HG03196 (cell line): ENCODE data around the gene ADD2.
"Not testable (repeated sequence)": the region's sequence is repeated elsewhere in the genome, so short reads cannot be mapped to it uniquely, and the experiment has no call there.

ENCODE experiments used
- ATAC-seq: cut with Tn5 transposase; IDR thresholded peaks from one replicate; pipeline ENCODE4 v1.9.1; 2021; ENCODE audit not compliant: unreplicated experiment

The ADD2 gene

DNA sequence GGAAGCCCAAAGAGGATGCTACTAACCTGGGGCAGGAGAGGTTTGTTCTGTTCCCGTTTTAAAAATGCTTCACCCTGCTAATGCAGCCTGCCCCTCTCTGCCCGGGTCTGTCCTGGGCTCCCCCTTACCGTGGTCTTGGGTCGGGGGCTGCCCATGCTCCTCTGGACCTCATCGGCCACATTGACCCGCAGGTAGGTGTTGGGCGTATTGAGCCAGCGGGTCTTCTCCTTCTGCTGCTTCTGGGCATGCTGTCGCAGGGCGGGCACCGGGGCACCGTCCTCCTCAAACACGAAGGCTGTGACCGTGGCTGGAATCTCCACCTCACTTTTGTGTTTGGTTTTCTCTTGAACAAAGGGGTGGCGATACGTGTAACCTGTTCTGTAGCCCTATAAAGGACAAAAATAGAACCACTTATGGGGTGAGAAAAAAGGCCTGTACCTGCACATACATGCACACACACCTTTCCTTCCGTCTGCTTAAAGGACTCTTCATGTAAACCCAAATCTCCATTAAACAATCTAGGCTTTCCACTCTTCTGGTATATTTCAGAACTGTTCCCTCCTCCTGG is 89.3 kb downstream of the ADD2 start:
- ATAC-seq: no peak

DNA sequence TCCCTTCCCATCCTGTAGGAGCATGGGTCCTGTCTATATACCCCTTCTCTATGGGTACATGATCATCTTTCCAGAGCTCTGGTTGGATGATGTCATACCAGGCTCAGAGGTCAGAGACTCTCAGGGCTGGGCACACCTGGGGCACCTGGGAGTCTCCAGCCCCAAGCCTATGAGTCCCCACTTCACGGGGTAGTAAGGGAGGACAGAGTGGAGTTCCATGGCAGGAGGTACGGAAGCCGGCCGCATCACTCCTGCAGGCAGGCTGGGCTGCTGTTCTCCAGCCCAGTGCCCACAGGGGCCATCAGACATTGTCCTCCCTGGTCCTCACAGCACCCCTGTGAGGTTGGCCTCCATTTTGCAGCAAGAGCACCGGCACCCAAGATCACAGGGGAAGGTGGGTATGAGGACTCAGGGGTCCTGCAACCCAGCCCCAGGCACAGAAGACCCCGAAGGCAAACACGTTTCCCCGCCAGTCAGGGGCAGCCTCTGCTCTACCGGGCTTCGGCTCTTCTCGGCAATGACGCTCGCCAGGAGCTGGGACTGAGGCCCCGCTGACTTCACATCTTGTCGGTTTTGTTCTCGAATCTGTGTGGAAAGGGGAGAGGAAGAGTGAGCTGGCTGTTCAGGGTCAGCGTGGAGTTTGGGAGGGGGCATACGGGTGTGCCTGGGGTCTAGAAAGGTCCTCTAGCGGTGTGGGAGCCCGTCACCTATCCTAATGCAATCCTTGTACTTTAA is 91.5 kb downstream of the ADD2 start:
- ATAC-seq: no peak

DNA sequence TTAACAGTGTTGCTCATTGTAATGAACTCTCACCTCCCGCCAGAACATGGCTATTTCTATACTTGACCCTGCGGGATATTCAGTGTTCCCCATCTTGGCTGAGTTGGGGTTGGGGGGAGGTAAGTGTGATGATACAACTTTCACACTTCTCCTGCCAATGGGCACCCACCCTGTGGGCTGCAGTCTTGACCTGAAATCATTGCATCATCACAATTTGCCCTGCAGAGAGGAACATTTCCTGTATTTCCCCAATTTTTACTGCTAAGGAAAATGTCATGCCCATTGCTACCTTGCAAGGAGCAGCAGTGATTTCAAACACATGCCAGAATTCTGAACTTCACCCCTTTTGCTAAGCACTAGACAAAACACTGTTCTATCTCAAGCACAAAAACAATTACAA is 92.1 kb downstream of the ADD2 start:
- ATAC-seq: no peak

DNA sequence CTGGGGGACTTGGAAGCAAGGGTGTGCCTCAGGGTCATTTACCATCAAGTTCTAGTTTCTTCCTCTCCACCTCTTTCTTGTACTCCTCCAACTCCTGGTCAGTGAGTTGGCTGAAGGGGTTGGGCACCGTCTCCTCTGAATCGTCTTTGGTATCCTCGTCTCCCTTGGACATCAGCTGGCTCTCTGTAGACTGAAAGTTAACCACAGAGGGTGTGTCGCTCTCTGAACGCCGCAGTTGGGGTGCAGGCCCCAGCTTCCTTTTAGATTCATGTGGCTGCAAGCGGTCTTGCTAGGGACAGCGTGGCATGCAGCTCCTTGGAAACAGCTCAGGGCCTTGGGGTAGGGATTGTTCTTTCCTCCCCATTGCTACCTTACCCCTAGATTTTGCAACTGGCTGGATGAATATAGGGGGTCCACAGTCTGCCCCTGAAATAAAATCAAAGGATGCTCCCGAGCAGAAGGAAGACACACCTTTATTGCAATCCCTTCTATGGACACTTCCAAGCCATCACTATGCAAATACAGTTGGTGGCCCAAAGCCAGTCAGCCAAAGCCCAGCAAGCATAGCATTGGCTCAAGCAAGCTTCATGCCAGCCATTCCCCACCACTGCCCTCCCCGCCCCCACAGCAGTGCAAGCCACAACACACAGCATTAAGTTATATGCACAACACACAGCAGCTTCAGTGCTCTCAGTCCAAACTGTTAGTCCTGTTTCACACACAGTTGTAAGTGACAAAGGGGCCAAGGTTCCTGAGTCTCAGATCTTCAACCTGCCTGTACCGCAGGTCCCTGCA is 93.2 kb downstream of the ADD2 start:
- no peak for ATAC-seq

DNA sequence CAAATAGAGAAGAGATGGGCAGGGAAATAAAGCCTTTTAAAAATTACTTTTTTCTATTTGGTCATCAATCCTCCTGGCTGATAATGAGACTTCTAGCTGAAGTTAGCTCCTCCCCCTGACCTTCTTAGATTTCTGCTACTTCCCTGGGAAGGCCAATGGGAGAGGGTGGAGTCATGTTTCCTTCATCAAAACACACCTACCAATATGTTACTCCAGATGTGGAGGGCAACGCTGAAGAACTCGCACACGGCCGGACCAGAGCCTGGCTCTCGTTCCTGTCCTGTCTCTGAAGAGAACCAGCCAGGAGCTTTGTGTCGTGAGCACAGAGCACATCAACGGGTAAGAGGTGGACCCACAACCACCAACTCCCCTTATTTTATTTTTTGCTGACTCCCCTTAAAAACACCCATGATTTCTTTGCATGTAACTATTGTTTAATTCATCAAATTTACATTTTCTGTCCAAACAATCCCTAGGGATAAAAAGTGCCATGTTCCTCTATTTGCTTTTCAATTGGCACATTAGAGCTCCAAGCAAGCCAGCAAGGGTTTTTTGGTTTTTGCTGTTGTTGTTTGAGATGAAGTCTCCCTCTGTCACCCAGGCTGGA is 94.9 kb downstream of the ADD2 start:
- no peak for ATAC-seq

DNA sequence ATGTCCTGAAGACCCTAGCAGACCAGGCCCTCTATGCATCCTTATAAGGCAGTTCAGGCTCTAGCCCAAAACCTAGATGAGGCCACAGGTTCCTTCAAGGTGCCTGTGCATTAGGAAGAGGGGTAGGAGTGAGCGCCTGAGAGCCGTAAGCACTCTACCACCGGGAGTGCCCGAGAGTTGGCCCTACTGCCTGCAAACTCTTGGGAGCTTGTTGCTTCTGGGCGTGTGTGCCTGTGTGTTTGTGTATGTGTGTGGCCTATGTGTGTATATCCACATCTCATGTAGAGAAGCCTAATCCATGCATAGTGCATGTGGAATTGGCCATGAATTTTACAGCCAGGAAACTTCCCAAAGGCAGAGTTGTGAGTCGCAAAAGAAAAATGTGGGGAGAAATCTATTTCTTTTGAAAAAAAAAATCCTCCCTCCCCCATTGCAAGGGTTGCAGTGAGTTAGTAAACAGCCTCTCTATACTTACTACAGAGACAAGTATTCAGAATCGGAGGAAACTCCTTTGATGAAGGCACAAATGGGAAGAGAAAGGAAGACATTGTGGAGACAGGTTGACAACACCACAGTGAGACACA is 96.8 kb downstream of the ADD2 start:
- ATAC-seq: no peak

DNA sequence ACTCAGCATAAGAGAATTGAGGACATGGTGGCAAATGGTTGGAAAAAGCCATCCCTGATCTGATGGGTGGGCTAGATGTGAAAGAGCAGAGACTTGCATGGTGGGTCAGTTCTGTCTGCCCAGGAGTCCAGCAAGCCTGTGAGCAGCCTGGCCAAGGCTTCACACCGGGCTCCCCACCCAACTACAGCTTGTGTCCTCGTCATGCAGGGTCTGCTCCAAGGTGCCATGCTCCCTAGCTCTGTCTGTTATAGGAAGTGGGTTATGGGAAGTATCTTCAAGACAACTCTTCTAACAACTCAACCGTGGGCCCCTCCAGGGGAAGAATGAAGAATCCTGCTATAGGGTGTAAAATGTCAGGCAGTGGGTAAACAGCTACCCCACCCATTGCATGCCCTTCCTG is 97.4 kb downstream of the ADD2 start:
- no peak for ATAC-seq

DNA sequence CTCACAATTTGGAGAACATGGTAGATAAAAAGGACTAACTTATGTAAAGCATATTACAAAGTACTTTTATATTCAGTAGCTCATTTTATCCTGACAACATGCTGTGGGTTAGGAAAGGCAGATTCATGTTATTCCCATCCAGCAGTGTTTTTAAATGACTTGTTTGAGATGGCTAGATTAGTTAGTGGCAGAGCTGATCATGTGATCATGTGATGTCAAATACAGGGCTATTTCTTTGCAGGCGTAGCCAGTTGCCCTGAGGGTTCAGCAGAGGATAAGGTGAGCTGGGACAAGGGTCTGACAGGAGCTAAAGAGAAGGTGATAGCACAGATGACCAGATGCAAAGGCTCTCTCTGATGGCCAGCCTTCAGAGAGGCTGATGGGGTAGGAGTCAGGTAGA is 97.8 kb downstream of the ADD2 start:
- ATAC-seq: no peak

DNA sequence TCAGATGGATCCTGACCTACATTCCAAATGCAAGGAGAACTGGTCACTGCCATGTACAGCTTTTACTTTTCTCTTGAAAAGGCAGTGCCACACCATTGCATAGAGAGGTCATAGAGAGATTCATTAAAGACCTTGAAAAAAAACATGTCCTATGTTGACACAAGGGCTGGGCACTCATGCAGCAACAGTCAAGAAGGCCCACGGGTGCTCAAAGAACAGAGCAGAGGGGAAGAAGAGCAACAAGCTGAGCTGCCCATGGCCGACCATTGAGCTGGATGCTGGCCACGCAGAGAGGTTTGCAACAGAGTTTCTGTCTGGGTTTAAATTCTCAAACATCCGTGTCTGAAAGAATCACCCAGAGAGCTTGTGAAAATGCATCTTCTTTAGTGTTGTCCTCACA is 99.1 kb downstream of the ADD2 start:
- ATAC-seq: no peak

DNA sequence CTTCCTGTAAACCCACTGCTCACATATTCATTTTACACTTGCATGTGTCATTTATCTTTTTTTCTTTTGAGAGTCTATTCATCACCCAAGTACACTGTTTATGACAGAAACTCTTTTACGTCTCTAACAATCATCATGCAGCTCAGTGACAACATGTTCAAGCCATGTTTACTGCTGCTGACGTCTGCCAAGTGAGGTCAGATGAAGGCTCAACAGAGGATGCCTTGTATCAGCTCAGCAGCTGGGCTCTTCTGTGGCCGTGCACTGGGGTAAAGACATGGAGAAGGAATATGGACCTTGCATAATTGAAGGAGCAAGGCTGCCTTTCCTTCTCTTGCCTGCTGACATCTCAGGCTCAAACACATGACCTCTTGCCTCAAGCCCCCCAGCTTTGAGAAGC is 99.6 kb downstream of the ADD2 start:
- no peak for ATAC-seq

DNA sequence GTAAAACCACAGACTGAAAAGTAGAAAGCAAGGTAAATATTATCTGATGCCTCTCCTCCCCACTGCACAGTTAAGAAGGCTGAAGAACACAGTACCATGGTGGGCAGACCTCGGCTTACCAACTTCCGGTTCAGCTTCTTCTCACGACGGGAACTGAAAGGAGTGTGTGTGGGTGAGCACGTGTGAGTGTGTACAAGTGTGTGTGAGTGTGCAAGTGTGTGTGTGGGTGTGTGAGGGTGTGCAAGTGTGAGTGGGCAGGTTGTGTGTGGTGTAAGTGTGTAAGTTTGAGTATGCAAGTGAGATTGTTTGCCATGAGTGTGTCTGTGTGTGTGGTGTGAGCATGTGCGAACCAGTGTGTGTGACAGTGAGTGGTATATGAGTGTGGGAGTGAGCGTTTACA is 103.5 kb downstream of the ADD2 start:
- no peak for ATAC-seq

DNA sequence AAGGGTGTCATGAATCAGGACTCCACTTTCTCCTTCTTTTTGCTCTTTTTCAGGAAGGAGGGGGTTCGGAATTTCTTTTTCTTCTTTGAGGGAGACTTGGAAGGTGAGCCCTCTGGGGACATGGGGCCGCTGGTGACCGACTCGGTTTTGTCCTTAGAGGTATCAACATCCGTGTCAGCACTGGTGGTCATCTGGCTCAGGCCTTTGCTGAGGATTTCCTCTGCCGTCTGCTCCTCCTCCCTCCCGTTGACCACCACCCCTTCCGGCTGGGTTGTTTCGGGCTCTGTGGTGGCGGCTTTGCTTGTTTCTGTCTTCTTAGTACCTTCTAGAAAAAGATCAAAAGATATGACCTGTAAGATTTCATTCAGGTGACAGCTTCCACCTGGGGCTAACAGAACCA is 104.6 kb downstream of the ADD2 start:
- ATAC-seq: no peak

DNA sequence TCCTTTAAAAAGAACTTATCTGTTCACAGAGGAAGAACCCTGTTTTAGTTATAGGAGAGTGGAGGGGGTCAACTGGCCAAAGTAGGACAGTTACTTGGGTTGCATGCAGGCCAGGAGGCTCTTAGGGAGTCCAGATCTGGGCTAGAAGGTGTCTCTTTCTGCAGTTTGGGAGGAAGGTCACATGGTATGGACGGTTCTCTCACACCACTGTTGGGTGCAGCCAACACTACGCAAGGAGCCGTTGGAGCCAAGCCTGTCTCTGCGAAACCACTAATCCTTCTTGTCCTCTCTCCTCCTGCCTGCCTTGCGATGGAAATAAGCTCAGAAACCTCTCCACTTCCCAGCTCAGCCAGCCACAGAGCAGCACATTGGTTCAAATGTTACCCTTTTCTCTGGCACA is 108.4 kb downstream of the ADD2 start:
- no peak for ATAC-seq

DNA sequence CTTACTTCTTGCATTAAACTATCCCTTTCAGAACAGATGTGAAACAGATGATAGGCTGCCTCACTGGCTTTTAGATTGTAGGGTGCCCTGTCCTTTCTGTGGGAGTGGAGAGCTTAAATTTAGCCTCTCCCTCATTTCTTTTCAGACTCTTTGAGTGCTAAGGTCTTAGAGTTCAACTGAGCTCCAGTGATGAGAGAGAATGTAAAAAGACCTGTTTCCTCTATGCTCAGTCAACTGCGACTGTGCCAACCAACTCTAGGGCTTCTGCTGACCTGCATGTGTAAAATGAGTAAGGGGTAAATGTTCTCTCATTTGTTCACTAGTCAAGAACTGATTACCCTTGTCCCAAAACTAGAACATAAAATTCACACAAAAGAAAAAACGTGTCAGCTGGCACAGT is 109.5 kb downstream of the ADD2 start:
- no peak for ATAC-seq

DNA sequence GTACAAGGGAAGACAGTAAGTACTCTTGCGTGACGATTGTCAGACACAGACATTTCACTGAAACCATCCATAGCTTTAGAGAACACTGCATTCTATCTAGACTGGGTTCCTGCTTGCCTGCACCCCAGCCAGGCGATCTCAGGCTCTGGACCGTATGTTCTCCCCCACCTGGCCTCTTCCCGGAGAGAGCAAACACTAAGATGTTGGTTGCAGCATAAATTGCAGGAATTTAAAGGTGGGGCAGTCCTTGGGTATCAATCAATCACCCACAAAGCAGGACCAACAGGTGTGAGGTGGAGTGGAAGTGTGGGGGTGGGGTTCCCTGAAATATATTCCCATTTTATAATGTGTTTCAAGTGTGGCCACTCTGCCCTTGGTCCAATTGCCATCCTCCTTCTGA is 110.8 kb downstream of the ADD2 start:
- no peak for ATAC-seq

DNA sequence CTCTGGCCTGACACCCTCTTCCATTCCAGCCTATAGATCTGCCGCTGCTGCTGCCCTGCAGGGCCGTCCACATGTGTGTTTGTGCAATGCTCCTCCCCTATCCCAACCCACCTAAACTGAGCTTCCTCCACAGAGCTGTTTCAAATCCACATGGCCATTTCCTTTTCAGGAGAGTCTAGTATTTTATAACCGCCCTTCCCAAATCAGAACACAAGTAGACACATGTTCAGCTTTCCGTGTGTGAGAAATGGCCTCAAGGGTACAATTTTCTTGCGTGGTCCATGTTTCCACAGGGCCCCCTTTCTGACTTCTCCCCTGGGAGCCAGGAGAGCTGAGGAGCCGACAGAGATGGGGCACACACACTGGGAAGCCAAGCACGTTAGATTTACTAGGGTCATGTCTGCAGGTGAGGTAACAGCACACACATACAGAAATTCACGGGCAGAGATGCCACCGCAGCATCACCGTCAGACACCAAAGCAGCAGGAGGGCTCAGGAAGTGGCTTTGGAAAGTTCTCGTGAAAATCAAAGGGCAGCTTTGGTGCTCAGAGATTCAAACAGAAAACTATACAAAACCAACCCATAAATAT is 111.5 kb downstream of the ADD2 start:
- ATAC-seq: no peak

DNA sequence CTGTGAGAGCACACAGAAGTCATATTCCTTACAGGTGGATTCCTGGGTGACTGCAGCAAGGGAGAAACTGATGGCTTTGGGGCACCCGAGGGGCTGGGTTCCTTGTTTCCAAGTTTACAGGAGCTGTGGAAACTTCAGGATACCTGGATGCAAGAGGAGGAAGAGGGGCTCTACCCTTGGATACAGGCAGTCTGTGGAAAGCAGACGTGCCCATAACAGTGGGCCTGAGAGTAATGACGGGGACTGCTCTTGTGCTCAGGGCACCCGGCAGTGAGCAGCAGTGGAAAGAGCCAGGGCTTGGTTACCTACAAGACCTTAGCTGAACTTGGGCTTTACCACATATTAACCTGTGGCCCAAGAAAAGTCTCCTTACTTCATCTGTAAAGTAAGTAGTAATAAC is 112.2 kb downstream of the ADD2 start:
- no peak for ATAC-seq

DNA sequence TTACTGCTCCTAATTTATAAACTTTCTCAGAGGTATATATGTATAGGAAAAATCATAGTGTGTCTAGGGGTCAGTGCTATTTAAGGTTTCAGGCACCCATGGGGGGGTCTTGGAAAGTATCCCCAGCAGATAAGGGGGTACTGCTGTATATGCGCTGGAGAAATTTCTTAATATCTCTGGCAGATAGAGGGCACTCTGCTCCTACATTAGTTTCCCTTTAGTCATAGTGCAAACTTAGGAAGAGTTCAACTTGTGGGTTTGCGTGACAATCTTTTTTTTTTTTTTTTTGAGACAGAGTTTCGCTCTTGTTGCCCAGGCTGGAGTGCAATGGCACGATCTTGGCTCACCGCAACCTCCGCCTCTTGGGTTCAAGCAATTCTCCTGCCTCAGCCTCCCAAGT is 112.8 kb downstream of the ADD2 start:
- ATAC-seq: not testable (repeated sequence)

DNA sequence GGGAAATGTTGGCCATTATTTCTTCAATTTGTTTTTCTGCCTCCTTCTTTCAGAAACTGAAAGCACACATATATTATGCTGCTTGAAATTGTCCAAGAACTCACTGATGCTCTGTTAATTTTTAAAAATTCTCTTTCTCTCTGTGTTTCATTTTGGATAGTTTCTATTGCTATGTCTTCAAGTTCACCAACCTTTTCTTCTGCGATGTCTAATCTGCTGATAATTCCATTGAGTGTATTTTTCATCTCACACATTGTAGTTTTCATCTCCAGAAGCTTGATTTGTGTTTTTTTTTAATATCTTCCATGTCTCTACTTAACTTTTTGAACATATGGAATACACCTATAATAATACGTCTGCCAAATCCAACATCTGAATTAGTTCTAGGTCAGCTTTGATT is 116.3 kb downstream of the ADD2 start:
- no peak for ATAC-seq

DNA sequence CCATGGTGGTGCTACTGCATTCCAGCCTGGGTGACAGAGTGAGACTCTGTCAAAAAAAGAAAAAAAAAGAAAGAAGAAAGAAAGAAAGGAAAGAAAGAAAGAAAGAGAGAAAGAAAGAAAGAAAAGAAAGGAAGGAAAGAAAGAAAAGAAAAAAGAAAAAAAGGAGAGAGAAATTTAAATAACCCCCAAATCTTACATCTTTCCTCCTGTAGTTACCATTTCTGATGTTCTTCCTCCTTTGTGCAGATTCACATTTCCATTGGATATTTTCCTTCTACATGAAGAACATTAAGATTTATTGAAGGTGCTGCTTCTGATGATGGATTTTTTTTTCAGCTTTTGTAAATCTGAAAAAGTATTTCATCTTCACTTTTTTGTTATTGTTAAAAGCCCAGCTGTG is 117.0 kb downstream of the ADD2 start:
- no peak for ATAC-seq

DNA sequence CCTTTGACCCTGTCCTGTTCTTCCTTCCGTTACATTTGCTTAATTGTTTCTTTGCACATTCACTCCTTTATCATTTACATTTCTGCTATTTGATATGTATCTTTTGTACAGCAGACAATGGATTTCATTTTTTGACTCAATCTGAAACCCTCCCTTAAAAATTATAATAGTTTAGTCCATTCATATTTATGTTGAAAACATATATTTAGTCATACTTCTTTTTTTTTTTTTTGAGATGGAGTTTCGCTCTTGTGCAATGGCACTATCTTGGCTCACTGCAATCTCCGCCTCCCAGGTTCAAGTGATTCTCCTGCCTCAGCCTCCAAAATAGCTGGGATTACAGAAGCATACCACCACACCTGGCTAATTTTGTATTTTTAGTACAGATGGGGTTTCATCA is 119.0 kb downstream of the ADD2 start:
- no peak for ATAC-seq
